ENCODE data around the gene SH3PXD2A. TPM values are rescaled to one million over a fixed set of nuclear protein-coding genes. Genes with fewer than 3 reads are reported as not detected.

The SH3PXD2A gene
- total and polyA plus RNA-seq, 2 of the 4 experiments (the other 2 are of a cell fraction), result 6.3 to 23.0 TPM

GRCh38 chr10:103707956-103708626 lies 147.3 kb downstream of the SH3PXD2A start:
- H3K4me2 ChIP-seq (ENCODE audit: low read depth, low read length), result no peak overlapping the region
- no peak overlapping the region for H2AK9ac ChIP-seq (replicated peaks; ENCODE audit: low read depth, low read length, poor library complexity)
- no peak overlapping the region for H3K27ac ChIP-seq (ENCODE audit: insufficient read depth, low read length)
- H3K36me3 ChIP-seq (ENCODE audit: control insufficient read depth, insufficient read depth, low read length), result no peaks in the 10 kb centered on the region
- peaks cover 0 to 4% of the 10 kb centered on the region in 2 experiments; a peak in 1 of 4 replicates for H3K79me1 ChIP-seq (ENCODE audit: low read depth in 1 of 2, low read length in 2 of 2)
- no peak overlapping the region for H2BK5ac ChIP-seq (ENCODE audit: low read depth, low read length, poor library complexity, severe bottlenecking)
- no peak overlapping the region for H3K56ac ChIP-seq (ENCODE audit: extremely low read depth, insufficient read depth, low read length)
- H2AK5ac ChIP-seq (ENCODE audit: low read depth, low read length), result peak overlapping the region; percentile 61
- H3K27me3 ChIP-seq (ENCODE audit: control insufficient read depth, insufficient read depth, low read length), result no peaks in the 10 kb centered on the region
- in situ Hi-C loops (cut with MboI; ENCODE audit: low sequenced_read_pairs), result loop anchor here (25.0 kb wide), 2 partner anchors 304 to 504 kb away; no protein-coding TSS in a partner anchor
- 100% methylated on average over 1 of the region's 10 CpGs; no CpG with 5 or more reads in 1 of the 2 experiments for WGBS, 2 experiments (ENCODE audit: extremely low coverage in 2 of 2, insufficient read length in 1 of 2)
- H2AFZ ChIP-seq (replicated peaks; ENCODE audit: low read length, poor library complexity), result no peak overlapping the region
- DNase-seq (no peak), ATAC-seq (ENCODE audit: low read depth) (no peak)
- POLR2A ChIA-PET (ENCODE audit: unreplicated experiment), result no interaction called here
- no peak overlapping the region for H4K8ac ChIP-seq (ENCODE audit: low read depth in 2 of 2, low read length in 2 of 2)
- H4K5ac ChIP-seq (ENCODE audit: low read depth, low read length), result no peak overlapping the region
- H3K9ac ChIP-seq (ENCODE audit: low read depth, low read length), result no peak overlapping the region
- no peak overlapping the region for H3K4ac ChIP-seq (ENCODE audit: low read depth, low read length)
- H3K14ac ChIP-seq (replicated peaks; ENCODE audit: low read depth, low read length), result no peak overlapping the region
- intact Hi-C loops (cut with micrococcal nuclease), result no loop called here
- no peak overlapping the region for H2BK15ac ChIP-seq (ENCODE audit: low read depth, low read length)
- peaks cover 8% of the 10 kb centered on the region for H3K9me1 ChIP-seq (ENCODE audit: insufficient read depth, low read length)
- TF ChIP-seq USF2 (IDR thresholded peaks at IDR 0.05; ENCODE audit: low read depth, low read length), result no peak
- no peak for TF ChIP-seq CTCF (conservative IDR thresholded peaks at IDR 0.05; ENCODE audit: low read depth, low read length)
- TF ChIP-seq RFX5 (IDR thresholded peaks at IDR 0.05; ENCODE audit: low read depth, low read length), result no peak
- TF ChIP-seq RCOR1 (IDR thresholded peaks at IDR 0.05; ENCODE audit: insufficient replicate concordance, low read length), result no peak
- no peak for TF ChIP-seq CHD1 (IDR thresholded peaks at IDR 0.05; ENCODE audit: low read depth, low read length)
- no peak for TF ChIP-seq POLR2A (IDR thresholded peaks at IDR 0.05; ENCODE audit: low read depth, low read length)
- no peak for TF ChIP-seq RAD21 (IDR thresholded peaks at IDR 0.05; ENCODE audit: low read length)
- TF ChIP-seq NFE2L2 (IDR thresholded peaks at IDR 0.05; ENCODE audit: low read depth, low read length), result no peak
- TF ChIP-seq FOS (IDR thresholded peaks at IDR 0.05; ENCODE audit: low read depth, low read length), result no peak
- no peak for TF ChIP-seq SMC3 (IDR thresholded peaks at IDR 0.05; ENCODE audit: low read depth, low read length)
- TF ChIP-seq BHLHE40 (IDR thresholded peaks at IDR 0.05; ENCODE audit: low read depth, low read length), result no peak
- H2BK120ac ChIP-seq (ENCODE audit: low read depth, low read length), result no peak overlapping the region
- no peak overlapping the region for H4K91ac ChIP-seq (ENCODE audit: insufficient read depth, low read depth, low read length)
- no peak overlapping the region for H3K23ac ChIP-seq (ENCODE audit: low read depth, low read length)
- BruUV-seq (replicated peaks), result no TSS peak
- H3K18ac ChIP-seq (ENCODE audit: low read depth, low read length), result no peak overlapping the region
- CTCF ChIA-PET, result interaction anchor here (0.5 kb wide), 1 partner anchor 124 kb away, joined by 3 read pairs; no protein-coding TSS in a partner anchor
- peaks cover 4% of the 10 kb centered on the region; the same call in 1 of the 2 replicates for H4K20me1 ChIP-seq (ENCODE audit: insufficient read depth, low read length)
- H2BK20ac ChIP-seq (ENCODE audit: low read depth, low read length), result no peak overlapping the region
- H3K4me1 ChIP-seq (ENCODE audit: control insufficient read depth, insufficient read depth, low read length), result peaks cover 6% of the 10 kb centered on the region
- dilution Hi-C loops (cut with HindIII; ENCODE audit: low sequenced_read_pairs, unreplicated experiment), result loop anchor here (25.0 kb wide), 1 partner anchor 154 kb away; the partner anchor contains the start of gene SH3PXD2A
- H3K4me3 ChIP-seq (ENCODE audit: insufficient read depth, low read depth, low read length), result no peak overlapping the region
- H3K9me3 ChIP-seq (ENCODE audit: control insufficient read depth, insufficient read depth, low read length), result no peaks in the 10 kb centered on the region
